HCT116 (cell line): Measurements from ENCODE around the gene MPEG1. TPM values are rescaled to one million over a fixed set of nuclear protein-coding genes. Genes with fewer than 3 reads are reported as not detected.

Experiments used
- ATAC-seq: fragments of 200-7000 bp; cut with Tn5 transposase; 2 replicates; pipeline ENCODE4 v1.9.1; 2020; ENCODE audit warnings: mild to moderate bottlenecking, moderate library complexity
- BruUV-seq: library from RNA; stranded (reverse); fragments of 400-500 nt; replicated peaks from 2 replicates; lab custom pipeline; 2021; lab: Mats Ljungman, UMichigan
- CTCF ChIA-PET: fragments of 300-600 bp; sonication (Branson Sonifier 250); formaldehyde crosslinking; loops from one replicate; lab custom pipeline; 2021; ENCODE audit warnings: antibody characterized with exemption; lab: Charles Lee
- POLR2A ChIA-PET: fragments of 300-600, 350-600 bp; sonication (Branson Sonifier 250); formaldehyde crosslinking; loops from one replicate; lab custom pipeline; 2021; ENCODE audit warnings: antibody characterized with exemption; lab: Charles Lee
- RAD21 ChIA-PET, 2 experiments: fragments of 300-600 bp; sonication (Branson Sonifier 250); formaldehyde crosslinking; loops; one replicate each; lab custom pipeline; 2023; ENCODE audit warnings: low total read pairs in 2 of 2; ENCODE audit not compliant: uncharacterized antibody in 2 of 2, unreplicated experiment in 2 of 2, low non-redundant PET in 1 of 2; lab: Charles Lee
- DNase-seq: peaks from one replicate; pipeline ENCODE4 v3.0.0-alpha.2; 2010; ENCODE audit warnings: low read depth, low spot score
- H2AFZ ChIP-seq: fragments of 200-600 bp; shearing (Covaris generic), sonication (generic); 2 replicates; pipeline ENCODE4 v1.6.1; 2017; ENCODE audit warnings: low read depth, mixed run types, mixed read lengths, antibody characterized with exemption, low read length; ENCODE audit not compliant: poor library complexity, severe bottlenecking
- H3K27ac ChIP-seq: 2 replicates; pipeline ENCODE4 v1.5.1; 2012; ENCODE audit warnings: low read depth, low read length
- H3K27me3 ChIP-seq: fragments of 200-600 bp; sonication (generic); 2 replicates; pipeline ENCODE4 v1.6.1; 2016; ENCODE audit warnings: mixed run types, low read length, mixed read lengths; ENCODE audit not compliant: insufficient read depth
- H3K36me3 ChIP-seq, 2 experiments: fragments of 200-500 bp in 1 of 2; fragments of 200-600 bp in 1 of 2; sonication (Bioruptor generic) in 1 of 2; sonication (generic) in 1 of 2; 2 replicates each; pipeline versions ENCODE4 v1.5.1 to v1.6.1; 2014 to 2016; ENCODE audit warnings: low read length in 2 of 2, inconsistent platforms in 1 of 2, mixed read lengths in 1 of 2, mixed run types in 1 of 2; ENCODE audit not compliant: insufficient read depth in 2 of 2, control insufficient read depth in 1 of 2
- H3K4me1 ChIP-seq, 2 experiments: fragments of 200-600 bp in 1 of 2; sonication (generic) in 1 of 2; 2 replicates each; pipeline versions ENCODE4 v1.5.1 to v1.6.1; 2012 to 2017; ENCODE audit warnings: low read length in 2 of 2, inconsistent platforms in 1 of 2, mild to moderate bottlenecking in 1 of 2, mixed read lengths in 1 of 2, mixed run types in 1 of 2, moderate library complexity in 1 of 2; ENCODE audit not compliant: insufficient read depth in 2 of 2, control insufficient read depth in 1 of 2
- H3K4me2 ChIP-seq: fragments of 200-600 bp; sonication (generic); 2 replicates; pipeline ENCODE4 v1.6.1; 2017; ENCODE audit warnings: mixed run types, low read length, mixed read lengths
- H3K4me3 ChIP-seq, 2 experiments: fragments of 200-600 bp in 1 of 2; sonication (generic) in 1 of 2; replicated peaks in 1 of 2; 2 replicates each; pipeline ENCODE4 v1.5.1; 2011 to 2016; ENCODE audit warnings: low read length in 2 of 2, control low read depth in 1 of 2, low read depth in 1 of 2, mild to moderate bottlenecking in 1 of 2, mixed read lengths in 1 of 2, mixed run types in 1 of 2
- H3K79me2 ChIP-seq: fragments of 200-600 bp; sonication (generic); 2 replicates; pipeline ENCODE4 v1.6.1; 2017; ENCODE audit warnings: mild to moderate bottlenecking, mixed run types, low read length, moderate library complexity, mixed read lengths; ENCODE audit not compliant: insufficient read depth
- H3K9ac ChIP-seq: fragments of 200-600 bp; sonication (generic); 2 replicates; pipeline ENCODE4 v1.6.1; 2016; ENCODE audit warnings: low read length, mixed read lengths
- H3K9me2 ChIP-seq: fragments of 200-600 bp; sonication (generic), shearing (Covaris generic); 2 replicates; pipeline ENCODE4 v1.6.1; 2017; ENCODE audit warnings: mixed run types, mild to moderate bottlenecking, moderate library complexity; ENCODE audit not compliant: insufficient read depth
- H3K9me3 ChIP-seq, 2 experiments: fragments of 200-500 bp in 1 of 2; fragments of 200-600 bp in 1 of 2; sonication (Bioruptor generic) in 1 of 2; sonication (generic) in 1 of 2; 2 replicates each; pipeline ENCODE4 v1.6.1; 2014 to 2017; ENCODE audit warnings: low read length in 2 of 2, mixed read lengths in 2 of 2, inconsistent platforms in 1 of 2, low read depth in 1 of 2, mild to moderate bottlenecking in 1 of 2, mixed run types in 1 of 2, moderate library complexity in 1 of 2; ENCODE audit not compliant: control insufficient read depth in 1 of 2, insufficient read depth in 1 of 2
- H4K20me1 ChIP-seq: fragments of 200-600 bp; sonication (generic), shearing (Covaris generic); 2 replicates; pipeline ENCODE4 v1.6.1; 2017; ENCODE audit warnings: mixed run types, mild to moderate bottlenecking, moderate library complexity; ENCODE audit not compliant: insufficient read depth
- CEBPB ChIP-seq: IDR thresholded peaks from 2 replicates; pipeline ENCODE4 v1.6.1; 2012; ENCODE audit warnings: low read depth
- CTCF ChIP-seq, 3 experiments: fragments of 200-600 bp in 1 of 3; sonication (generic) in 1 of 3; IDR thresholded peaks in 2 of 3; conservative IDR thresholded peaks in 1 of 3; 2 replicates each; pipeline ENCODE4 v1.5.1; 2012 to 2017; ENCODE audit warnings: low read depth in 2 of 3, low read length in 2 of 3, antibody characterized with exemption in 1 of 3, borderline replicate concordance in 1 of 3, control low read depth in 1 of 3, mild to moderate bottlenecking in 1 of 3, mixed read lengths in 1 of 3, mixed run types in 1 of 3, moderate library complexity in 1 of 3; ENCODE audit not compliant: insufficient read depth in 1 of 3
- EGR1 ChIP-seq: IDR thresholded peaks from 2 replicates; pipeline ENCODE4 v1.6.1; 2012; ENCODE audit warnings: low read depth
- ELF1 ChIP-seq: IDR thresholded peaks from 2 replicates; pipeline ENCODE4 v1.6.1; 2012; ENCODE audit warnings: low read depth, borderline replicate concordance
- EZH2 ChIP-seq: fragments of 200-600 bp; sonication (generic); IDR thresholded peaks from 2 replicates; pipeline ENCODE4 v1.6.1; 2017; ENCODE audit warnings: antibody characterized with exemption, mixed run types
- EZH2phosphoT487 ChIP-seq: fragments of 200-600 bp; IDR thresholded peaks from 2 replicates; pipeline ENCODE4 v1.6.1; 2018; ENCODE audit warnings: antibody characterized with exemption, borderline replicate concordance
- FOSL1 ChIP-seq: IDR thresholded peaks from 2 replicates; pipeline ENCODE4 v1.6.1; 2012; ENCODE audit warnings: low read depth
- MAX ChIP-seq: IDR thresholded peaks from 2 replicates; pipeline ENCODE4 v1.6.1; 2012
- POLR2A ChIP-seq: IDR thresholded peaks from 2 replicates; pipeline ENCODE4 v1.7.0; 2011; ENCODE audit warnings: borderline replicate concordance; ENCODE audit not compliant: insufficient read depth, insufficient read length; ENCODE audit errors: extremely low read depth
- POLR2AphosphoS5 ChIP-seq: IDR thresholded peaks from 2 replicates; pipeline ENCODE4 v1.6.1; 2011; ENCODE audit warnings: mild to moderate bottlenecking, low read depth, low read length, moderate library complexity
- RAD21 ChIP-seq: IDR thresholded peaks from 2 replicates; pipeline ENCODE4 v1.6.1; 2012; ENCODE audit warnings: low read depth, mild to moderate bottlenecking
- REST ChIP-seq: IDR thresholded peaks from 2 replicates; pipeline ENCODE4 v1.6.1; 2012; ENCODE audit warnings: low read depth
- SIN3A ChIP-seq: IDR thresholded peaks from 2 replicates; pipeline ENCODE4 v1.6.1; 2012; ENCODE audit warnings: low read depth
- SP1 ChIP-seq: IDR thresholded peaks from 2 replicates; pipeline ENCODE4 v1.6.1; 2012; ENCODE audit warnings: low read depth
- TCF7L2 ChIP-seq: IDR thresholded peaks from 2 replicates; pipeline ENCODE4 v1.7.0; 2011; ENCODE audit warnings: borderline replicate concordance, inconsistent platforms; ENCODE audit not compliant: insufficient read depth, insufficient read length; ENCODE audit errors: extremely low read depth
- YY1 ChIP-seq: IDR thresholded peaks from 2 replicates; pipeline ENCODE4 v1.6.1; 2011; ENCODE audit warnings: low read length, low read depth, moderate library complexity, mild to moderate bottlenecking; ENCODE audit not compliant: insufficient replicate concordance; ENCODE audit errors: extremely low read depth
- ZNF274 ChIP-seq: fragments of 200-500 bp; sonication (Bioruptor generic); IDR thresholded peaks from 2 replicates; pipeline ENCODE4 v1.6.1; 2014; ENCODE audit warnings: mild to moderate bottlenecking, low read depth, low read length, inconsistent platforms
- intact Hi-C: fragments of 100-400 bp; cut with micrococcal nuclease; formaldehyde crosslinking; loops from 2 replicates; pipeline ENCODE4 v1.10.0; 2022
- total RNA-seq: library from RNA; stranded (reverse); gene quantifications from one replicate; pipeline ENCODE4 v1.2.1, GENCODE V29; 2021; ENCODE audit not compliant: unreplicated experiment

MPEG1 gene
- total RNA-seq, 1 experiment from 2014 or later: 0.07 TPM

GRCh38 chr11:59197991-59198390 lies 14.7 kb downstream of the MPEG1 start:
- no peak overlapping the region for H2AFZ ChIP-seq
- no peaks in the 10 kb centered on the region for H3K79me2 ChIP-seq
- no peaks in the 10 kb centered on the region for H3K27me3 ChIP-seq
- H3K36me3 ChIP-seq: 0 out of 4 replicates have a peak, but pooled peaks cover 3 to 4% of the 10 kb centered on the region in 2 experiments
- no peak overlapping the region for H3K4me3 ChIP-seq
- BruUV-seq: no TSS peak
- CTCF ChIA-PET: interaction anchor here (1.9 to 3.5 kb wide), 2 partner anchors 9 to 12 kb away, joined by 5 to 18 read pairs; no protein-coding TSS in a partner anchor
- H3K27ac ChIP-seq: no peak overlapping the region
- TF ChIP-seq TCF7L2 (no peak), FOSL1 (no peak), YY1 (no peak), ELF1 (no peak), MAX (no peak), SIN3A (no peak), POLR2AphosphoS5 (no peak), EGR1 (no peak), EZH2phosphoT487 (no peak), SP1 (no peak), EZH2 (no peak), ZNF274 (no peak), RAD21 (no peak), CEBPB (no peak), CTCF (IDR thresholded peaks at IDR 0.05 in 2 of 3, conservative IDR thresholded peaks at IDR 0.05 in 1 of 3; ENCODE audit: borderline replicate concordance in 1 of 3, insufficient read depth in 1 of 3, low read depth in 2 of 3, low read length in 2 of 3) (no peak), POLR2A (no peak), REST (no peak)
- TF ChIP-seq, all 23 proteins: peak for 0
- ATAC-seq: no peak
- DNase-seq: no peak
- RAD21 ChIA-PET: no interaction called here
- H4K20me1 ChIP-seq: no peaks in the 10 kb centered on the region
- intact Hi-C loops: no loop called here
- no peaks in the 10 kb centered on the region for H3K4me1 ChIP-seq
- POLR2A ChIA-PET: no interaction called here
- H3K9me3 ChIP-seq: no peaks in the 10 kb centered on the region
- H3K9ac ChIP-seq: no peak overlapping the region
- H3K9me2 ChIP-seq: no peaks in the 10 kb centered on the region
- no peak overlapping the region for H3K4me2 ChIP-seq
